ENCODE results near the gene SMAD6. TPM values are rescaled to one million over a fixed set of nuclear protein-coding genes. Genes with fewer than 3 reads are reported as not detected.
A peak's percentile ranks its signal among the peaks of the same experiment; 100 is the strongest.

The SMAD6 gene
- total and polyA plus RNA-seq, 9 of the 15 experiments (the other 6 are each of a cell fraction or from before 2014, with no cell fraction given) = 0.10 to 15.5 (median 3.7) TPM

GRCh38 chr15:66774001-66774814 is 72.2 kb downstream of the SMAD6 start (continued):
- TF ChIP-seq CUX1 (CRISPR knock-in tag; IDR thresholded peaks at IDR 0.05) (no peak), XRCC5 (IDR thresholded peaks at IDR 0.05; ENCODE audit: low read depth, low read length) (peak; percentile 70; the same call in 1 of the 2 replicates), RB1 (IDR thresholded peaks at IDR 0.05; ENCODE audit: low read depth) (peak; percentile 62), RFX5 (IDR thresholded peaks at IDR 0.05; ENCODE audit: low read depth, low read length) (no peak), YBX1 (IDR thresholded peaks at IDR 0.05) (no peak), ZNF217 (CRISPR knock-in tag; IDR thresholded peaks at IDR 0.05) (no peak), HCFC1 (IDR thresholded peaks at IDR 0.05; ENCODE audit: low read depth, low read length) (0 out of 2 replicates have a peak, but pooled peaks have one; percentile 38), SMAD3 (CRISPR knock-in tag; conservative IDR thresholded peaks at IDR 0.05) (no peak), FOXA3 (CRISPR knock-in tag; conservative IDR thresholded peaks at IDR 0.05 in 1 of 2, IDR thresholded peaks at IDR 0.05 in 1 of 2) (no peak), JUN (IDR thresholded peaks at IDR 0.05; ENCODE audit: borderline replicate concordance, low read depth, low read length) (peak; percentile 18; the same call in 1 of the 2 replicates), JUN (CRISPR knock-in tag; IDR thresholded peaks at IDR 0.05; ENCODE audit: borderline replicate concordance) (no peak), KLF16 (IDR thresholded peaks at IDR 0.05) (0 out of 2 replicates have a peak, but pooled peaks have one; percentile 60), GATAD2B (IDR thresholded peaks at IDR 0.05; ENCODE audit: borderline replicate concordance) (peak; percentile 27; the same call in 1 of the 2 replicates), ZNF175 (CRISPR knock-in tag; IDR thresholded peaks at IDR 0.05; ENCODE audit: low read depth) (no peak), ZFP36 (IDR thresholded peaks at IDR 0.05; ENCODE audit: low read depth, low read length, partially characterized antibody) (peak; percentile 23), SMC3 (conservative IDR thresholded peaks at IDR 0.05; ENCODE audit: insufficient read depth, low read depth, low read length) (peak; percentile 81), CHD2 (IDR thresholded peaks at IDR 0.05; ENCODE audit: low read depth, low read length) (no peak), BHLHE40 (IDR thresholded peaks at IDR 0.05; ENCODE audit: low read length) (0 out of 2 replicates have a peak, but pooled peaks have one; percentile 15), CTCF (IDR thresholded peaks at IDR 0.05 in 2 of 3, conservative IDR thresholded peaks at IDR 0.05 in 1 of 3; ENCODE audit: insufficient read depth in 2 of 3, low read depth in 1 of 3, low read length in 3 of 3) (peak; percentile 98 to 99 (median 99)), LCOR (CRISPR knock-in tag; IDR thresholded peaks at IDR 0.05) (0 out of 2 replicates have a peak, but pooled peaks have one; percentile 41), TEAD1 (CRISPR knock-in tag; IDR thresholded peaks at IDR 0.05) (peak; percentile 100), GATAD2A (IDR thresholded peaks at IDR 0.05) (peak; percentile 33; the same call in 1 of the 2 replicates)

Measured in K562 (cell line).